SK-N-SH (cell line): ENCODE measurements around the gene ALDH4A1. TPM values are rescaled to one million over a fixed set of nuclear protein-coding genes. Genes with fewer than 3 reads are reported as not detected.

ENCODE experiments used
- CTCF ChIA-PET: fragments of 300-600, 350-600 bp; formaldehyde crosslinking; extraction: SDS; loops from one replicate; lab custom pipeline; 2021; lab: Yijun Ruan, JAX
- POLR2A ChIA-PET: fragments of 350-600 bp; sonication (Branson Sonifier 250); formaldehyde crosslinking; extraction: SDS; loops from one replicate; lab custom pipeline; 2020; ENCODE audit warnings: antibody characterized with exemption, inconsistent platforms; lab: Yijun Ruan, JAX
- DNase-seq: peaks from one replicate; pipeline ENCODE4 v3.0.0; 2012
- H2AFZ ChIP-seq: fragments of 200-600 bp; sonication (generic); 2 replicates; pipeline ENCODE4 v1.8.1; 2016; ENCODE audit warnings: antibody characterized with exemption, mild to moderate bottlenecking, low read depth
- H3F3A ChIP-seq: fragments of 200-600 bp; sonication (generic); replicated peaks from 2 replicates; pipeline ENCODE3; 2016; ENCODE audit warnings: antibody characterized with exemption, mild to moderate bottlenecking; ENCODE audit not compliant: insufficient read depth
- H3K27ac ChIP-seq, 2 experiments: fragments of 200-500 bp in 1 of 2; fragments of 200-600 bp in 1 of 2; sonication (Bioruptor generic) in 1 of 2; sonication (generic), shearing (Covaris generic) in 1 of 2; 2 replicates each; pipeline versions ENCODE4 v1.5.1 to v1.6.1; 2014 to 2016; ENCODE audit warnings: low read depth in 2 of 2, inconsistent platforms in 1 of 2, low read length in 1 of 2, mild to moderate bottlenecking in 1 of 2, mixed read lengths in 1 of 2
- H3K27me3 ChIP-seq: fragments of 200-600 bp; sonication (generic), shearing (Covaris generic); 2 replicates; pipeline ENCODE4 v1.6.1; 2016; ENCODE audit warnings: mixed run types; ENCODE audit not compliant: insufficient read depth
- H3K36me3 ChIP-seq, 2 experiments: fragments of 200-500 bp in 1 of 2; fragments of 200-600 bp in 1 of 2; sonication (Bioruptor generic) in 1 of 2; sonication (generic) in 1 of 2; replicated peaks in 1 of 2; 2 replicates each; pipeline versions ENCODE3 to v1.5.1; 2014 to 2016; ENCODE audit warnings: low read length in 1 of 2, mild to moderate bottlenecking in 1 of 2; ENCODE audit not compliant: insufficient read depth in 2 of 2, control insufficient read depth in 1 of 2
- H3K4me1 ChIP-seq, 2 experiments: fragments of 200-500 bp in 1 of 2; fragments of 200-600 bp in 1 of 2; sonication (Bioruptor generic) in 1 of 2; sonication (generic), shearing (Covaris generic) in 1 of 2; 2 replicates each; pipeline versions ENCODE4 v1.5.1 to v1.6.1; 2014 to 2016; ENCODE audit warnings: low read depth in 1 of 2, low read length in 1 of 2, mixed run types in 1 of 2; ENCODE audit not compliant: insufficient read depth in 2 of 2, control insufficient read depth in 1 of 2
- H3K4me2 ChIP-seq: fragments of 200-600 bp; sonication (generic), shearing (Covaris generic); 2 replicates; pipeline ENCODE4 v1.6.1; 2017; ENCODE audit warnings: mixed run types
- H3K4me3 ChIP-seq, 2 experiments: fragments of 200-500 bp in 1 of 2; fragments of 200-600 bp in 1 of 2; sonication (Bioruptor generic) in 1 of 2; sonication (generic), shearing (Covaris generic) in 1 of 2; 2 replicates each; pipeline versions ENCODE4 v1.5.1 to v1.8.1; 2014 to 2016; ENCODE audit warnings: low read depth in 2 of 2, inconsistent platforms in 1 of 2, low read length in 1 of 2, mild to moderate bottlenecking in 1 of 2, mixed read lengths in 1 of 2, moderate library complexity in 1 of 2
- H3K79me2 ChIP-seq: fragments of 200-600 bp; sonication (generic); 2 replicates; pipeline ENCODE4 v1.8.1; 2017; ENCODE audit warnings: mild to moderate bottlenecking; ENCODE audit not compliant: insufficient read depth
- H3K9ac ChIP-seq: fragments of 200-600 bp; sonication (generic); 2 replicates; pipeline ENCODE4 v1.6.1; 2017; ENCODE audit warnings: mixed run types
- H3K9me2 ChIP-seq: fragments of 200-600 bp; sonication (generic); 2 replicates; pipeline ENCODE4 v1.6.1; 2017; ENCODE audit warnings: mixed run types
- H3K9me3 ChIP-seq: fragments of 200-600 bp; sonication (generic); 2 replicates; pipeline ENCODE4 v1.6.1; 2017; ENCODE audit warnings: mixed run types, mild to moderate bottlenecking, moderate library complexity
- H4K20me1 ChIP-seq: fragments of 200-600 bp; sonication (generic); 2 replicates; pipeline ENCODE4 v1.6.1; 2017; ENCODE audit warnings: mild to moderate bottlenecking, mixed run types; ENCODE audit not compliant: insufficient read depth
- ELF1 ChIP-seq: IDR thresholded peaks from 2 replicates; pipeline ENCODE4 v1.4.0; 2012
- EP300 ChIP-seq, 2 experiments: IDR thresholded peaks; 2 replicates each; pipeline versions ENCODE4 v1.4.0 to v1.6.1; 2012; ENCODE audit warnings: borderline replicate concordance in 1 of 2, low read depth in 1 of 2, low read length in 1 of 2
- EZH2phosphoT487 ChIP-seq: fragments of 200-600 bp; sonication (generic); IDR thresholded peaks from 2 replicates; pipeline ENCODE4 v1.6.1; 2017; ENCODE audit warnings: low read depth, mixed run types, mild to moderate bottlenecking, antibody characterized with exemption, moderate library complexity, borderline replicate concordance
- FOXJ3 ChIP-seq: sonication (generic); formaldehyde crosslinking; IDR thresholded peaks from 2 replicates; pipeline ENCODE4 v1.5.1; 2020; ENCODE audit warnings: mild to moderate bottlenecking, missing genetic modification reagents
- GABPA ChIP-seq: IDR thresholded peaks from 2 replicates; pipeline ENCODE4 v1.4.0; 2012; ENCODE audit warnings: low read depth, mild to moderate bottlenecking
- GATA2 ChIP-seq: sonication (generic); formaldehyde crosslinking; IDR thresholded peaks from 2 replicates; pipeline ENCODE4 v1.5.0; 2020; ENCODE audit warnings: mild to moderate bottlenecking, missing genetic modification reagents
- JUND ChIP-seq: IDR thresholded peaks from 2 replicates; pipeline ENCODE4 v1.4.0; 2012
- MAX ChIP-seq: IDR thresholded peaks from 2 replicates; pipeline ENCODE4 v1.4.0; 2012; ENCODE audit warnings: low read depth
- MEF2A ChIP-seq: IDR thresholded peaks from 2 replicates; pipeline ENCODE4 v1.4.0; 2012; ENCODE audit warnings: low read depth, borderline replicate concordance
- MXI1 ChIP-seq: IDR thresholded peaks from 2 replicates; pipeline ENCODE4 v1.6.1; 2012; ENCODE audit warnings: mild to moderate bottlenecking, low read depth, low read length, improper control_type of control experiment
- NFIC ChIP-seq: IDR thresholded peaks from 2 replicates; pipeline ENCODE4 v1.4.0; 2012; ENCODE audit warnings: borderline replicate concordance
- POLR2AphosphoS5 ChIP-seq: IDR thresholded peaks from 2 replicates; pipeline ENCODE4 v1.6.1; 2012; ENCODE audit warnings: low read depth, low read length
- RCOR1 ChIP-seq: fragments of 150-350 bp; IDR thresholded peaks from 2 replicates; pipeline ENCODE4 v1.6.1; 2017; ENCODE audit warnings: antibody characterized with exemption, low read length
- RXRA ChIP-seq: IDR thresholded peaks from 2 replicates; pipeline ENCODE4 v1.4.0; 2012; ENCODE audit warnings: low read depth, mild to moderate bottlenecking, borderline replicate concordance
- SMC3 ChIP-seq: IDR thresholded peaks from 2 replicates; pipeline ENCODE4 v1.6.1; 2012; ENCODE audit warnings: low read depth, low read length, improper control_type of control experiment
- TAF1 ChIP-seq: IDR thresholded peaks from 2 replicates; pipeline ENCODE4 v1.6.1; 2012; ENCODE audit warnings: low read depth, mild to moderate bottlenecking, low read length, moderate library complexity, borderline replicate concordance
- TCF12 ChIP-seq: IDR thresholded peaks from 2 replicates; pipeline ENCODE4 v1.4.0; 2012
- USF2 ChIP-seq: fragments of 150-350 bp; IDR thresholded peaks from 2 replicates; pipeline ENCODE4 v1.6.1; 2017; ENCODE audit warnings: antibody characterized with exemption, low read length, low read depth, borderline replicate concordance
- YY1 ChIP-seq: IDR thresholded peaks from 2 replicates; pipeline ENCODE4 v1.4.0; 2012; ENCODE audit warnings: low read depth, mild to moderate bottlenecking
- ZBTB33 ChIP-seq: IDR thresholded peaks from 2 replicates; pipeline ENCODE4 v1.4.0; 2012; ENCODE audit warnings: low read depth, borderline replicate concordance
- WGBS: methylation state at CpG from one replicate; pipeline ENCODE4 v1.1.6; 2017; ENCODE audit warnings: low lambda C conversion rate; 5-methylcytosine and 5-hydroxymethylcytosine counted together
- polyA plus RNA-seq, 3 experiments: library from polyadenylated mRNA; depleted of rRNA; stranded (reverse); fragments of >200 nt; gene quantifications; 2 replicates each; pipeline ENCODE4 v1.2.3, GENCODE V29; 2012
- TF ChIP-seq, protein P1 (sequence below): IDR thresholded peaks from 2 replicates; pipeline ENCODE4; 2012

ALDH4A1 gene
- polyA plus RNA-seq, 1 of the 3 experiments (the other 2 are of a cell fraction) = 18.5 TPM

DNA sequence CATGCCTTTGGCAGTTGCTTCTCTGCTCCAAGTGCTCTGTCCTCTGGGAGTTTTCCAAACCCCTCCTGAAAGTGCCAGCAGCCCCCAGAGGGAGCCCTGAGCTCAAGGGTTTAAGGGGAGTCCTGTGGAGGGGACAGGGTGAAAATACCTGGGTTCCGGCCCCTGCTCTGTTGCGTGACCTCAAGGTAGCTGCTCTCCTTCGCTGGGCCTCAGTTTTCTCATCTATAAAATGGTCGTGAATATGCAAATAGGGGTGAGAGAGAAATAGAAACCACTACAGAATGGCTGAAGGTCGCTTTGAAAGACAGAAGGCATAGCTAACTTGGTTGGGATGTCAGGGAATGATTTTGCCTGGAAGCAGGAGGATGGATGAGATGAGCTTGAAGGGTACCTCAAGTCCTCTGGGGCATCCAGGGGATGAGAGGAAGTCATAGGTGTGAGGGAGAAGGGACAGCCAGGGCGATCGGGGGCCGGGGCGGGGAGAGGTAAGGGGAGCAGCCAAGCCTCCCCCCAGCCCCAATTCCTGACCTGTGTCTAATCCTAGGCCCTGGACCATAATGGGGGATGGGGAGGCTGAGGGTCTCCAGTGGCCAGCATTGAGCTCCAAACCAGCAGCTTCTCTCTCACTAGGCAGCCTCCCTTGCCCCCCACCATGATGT lies 41.7 kb upstream of the ALDH4A1 start (continued):
- TF ChIP-seq GABPA (no peak), RCOR1 (no peak), RXRA (no peak), MXI1 (no peak), GATA2 (CRISPR knock-in tag) (no peak), FOXJ3 (CRISPR knock-in tag) (no peak), MEF2A (no peak)
- TF ChIP-seq, all 33 proteins: peak for 0

DNA sequence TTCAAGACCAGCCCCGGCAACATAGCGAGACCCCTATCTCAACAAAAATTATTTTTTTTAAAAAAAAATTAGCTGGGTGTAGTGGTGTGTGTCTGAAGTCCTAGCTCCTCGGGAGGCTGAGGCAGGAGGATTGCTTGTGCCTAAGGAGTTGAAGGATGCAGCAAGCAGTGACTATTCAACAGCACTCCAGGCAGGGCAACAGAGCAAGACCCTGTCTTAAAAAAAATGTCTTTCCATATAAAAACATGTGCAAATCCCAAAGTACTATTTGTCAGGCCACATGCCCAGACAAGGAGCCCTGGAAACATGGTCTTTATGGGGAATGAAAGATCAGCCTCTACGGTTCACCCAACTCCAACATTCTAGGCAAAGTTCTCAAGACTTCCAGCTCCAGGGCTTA lies 40.8 kb upstream of the ALDH4A1 start:
- ChIA-PET CTCF (interaction anchor here (0.9 to 1.9 kb wide), 2 partner anchors 30 to 159 kb away, joined by 4 to 7 read pairs; no protein-coding TSS in a partner anchor), POLR2A (no interaction called here)
- Histone ChIP-seq H3K9ac (no peak overlapping the region), H3K9me3 (no peaks in the 10 kb centered on the region), H4K20me1 (no peaks in the 10 kb centered on the region), H2AFZ (no peak overlapping the region), H3K4me3 (no peak overlapping the region), H3K79me2 (peaks cover 94% of the 10 kb centered on the region), H3K9me2 (no peaks in the 10 kb centered on the region), H3K4me2 (no peak overlapping the region), H3K4me1 (peaks cover 23 to 71% of the 10 kb centered on the region in 2 experiments; a peak in 2 of 4 replicates), H3K27ac (no peak overlapping the region), H3K27me3 (no peaks in the 10 kb centered on the region), H3F3A (peaks cover 3% of the 10 kb centered on the region), H3K36me3 (no peaks in the 10 kb centered on the region)
- TF ChIP-seq SMC3 (no peak), GATA2 (CRISPR knock-in tag) (no peak), FOXJ3 (CRISPR knock-in tag) (no peak), EZH2phosphoT487 (no peak)
- no peak for DNase-seq
- 100% methylated on average over 3 of the region's 4 CpGs for WGBS

GRCh38 chr1:18942340-18942739 lies 40.0 kb upstream of the ALDH4A1 start:
- Histone ChIP-seq H3K27me3 (no peaks in the 10 kb centered on the region), H3K9me2 (no peaks in the 10 kb centered on the region), H3K4me2 (no peak overlapping the region), H3K27ac (peak overlapping the region in 1 of 2 experiments; percentile 83; a peak in 2 of 4 replicates), H4K20me1 (no peaks in the 10 kb centered on the region), H3F3A (peaks cover 3% of the 10 kb centered on the region), H3K36me3 (no peaks in the 10 kb centered on the region), H3K9me3 (no peaks in the 10 kb centered on the region), H3K4me1 (peaks cover 23 to 63% of the 10 kb centered on the region in 2 experiments; a peak in 2 of 4 replicates), H3K4me3 (no peak overlapping the region), H3K9ac (peak overlapping the region; percentile 56; the same call in 1 of the 2 replicates), H3K79me2 (peaks cover 94% of the 10 kb centered on the region), H2AFZ (no peak overlapping the region)
- ChIA-PET CTCF (interaction anchor here (1.5 to 3.0 kb wide), 2 partner anchors 16 to 29 kb away, joined by 3 to 13 read pairs; no protein-coding TSS in a partner anchor), POLR2A (no interaction called here)
- WGBS = 92% methylated on average over 4 of the region's 4 CpGs
- TF ChIP-seq NFIC = no peak
- no peak for TF ChIP-seq TAF1
- TF ChIP-seq USF2 = no peak
- TF ChIP-seq, protein P1, sequence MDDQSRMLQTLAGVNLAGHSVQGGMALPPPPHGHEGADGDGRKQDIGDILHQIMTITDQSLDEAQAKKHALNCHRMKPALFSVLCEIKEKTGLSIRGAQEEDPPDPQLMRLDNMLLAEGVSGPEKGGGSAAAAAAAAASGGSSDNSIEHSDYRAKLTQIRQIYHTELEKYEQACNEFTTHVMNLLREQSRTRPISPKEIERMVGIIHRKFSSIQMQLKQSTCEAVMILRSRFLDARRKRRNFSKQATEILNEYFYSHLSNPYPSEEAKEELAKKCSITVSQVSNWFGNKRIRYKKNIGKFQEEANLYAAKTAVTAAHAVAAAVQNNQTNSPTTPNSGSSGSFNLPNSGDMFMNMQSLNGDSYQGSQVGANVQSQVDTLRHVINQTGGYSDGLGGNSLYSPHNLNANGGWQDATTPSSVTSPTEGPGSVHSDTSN = no peak
- no peak for TF ChIP-seq MEF2A
- TF ChIP-seq EP300 (IDR thresholded peaks at IDR 0.05; ENCODE audit: borderline replicate concordance in 1 of 2, low read depth in 1 of 2, low read length in 1 of 2) = no peak
- TF ChIP-seq MAX = no peak
- no peak for TF ChIP-seq POLR2AphosphoS5
- TF ChIP-seq YY1 = no peak
- TF ChIP-seq ELF1 = no peak
- no peak for TF ChIP-seq TCF12
- no peak for TF ChIP-seq RXRA
- no peak for TF ChIP-seq ZBTB33
- no peak for TF ChIP-seq JUND
- DNase-seq = no peak
